HepG2 (cell line): ENCODE measurements around the gene PTCD1. TPM values are rescaled to one million over a fixed set of nuclear protein-coding genes. Genes with fewer than 3 reads are reported as not detected.

Experiments
- ATF7-NPFF ChIP-seq: sonication (generic); formaldehyde crosslinking; IDR thresholded peaks from 2 replicates; pipeline ENCODE4 v1.8.1; 2023; ENCODE audit warnings: mild to moderate bottlenecking, low read depth, missing genetic modification reagents, moderate library complexity
- BORCS8-MEF2B ChIP-seq: sonication (generic); formaldehyde crosslinking; IDR thresholded peaks from 2 replicates; pipeline ENCODE4 v1.8.0; 2022; ENCODE audit warnings: mild to moderate bottlenecking, missing genetic modification reagents
- CHD4 ChIP-seq: fragments of 200-600 bp; sonication (generic); IDR thresholded peaks from 2 replicates; pipeline ENCODE4 v1.7.0; 2017; ENCODE audit warnings: mild to moderate bottlenecking, low read length, borderline replicate concordance
- GTF3A ChIP-seq: sonication (generic); formaldehyde crosslinking; conservative IDR thresholded peaks from 2 replicates; pipeline ENCODE4 v1.4.0; 2020; ENCODE audit warnings: mild to moderate bottlenecking, missing genetic modification reagents
- HMG20A ChIP-seq: IDR thresholded peaks from 2 replicates; pipeline ENCODE4 v1.6.1; 2016; ENCODE audit warnings: borderline replicate concordance
- MAFK ChIP-seq, 2 experiments: IDR thresholded peaks in 1 of 2; conservative IDR thresholded peaks in 1 of 2; 2 replicates each; pipeline ENCODE4 v1.6.1; 2011; ENCODE audit warnings: improper control_type of control experiment in 2 of 2, low read length in 2 of 2
- RFX1 ChIP-seq: fragments of 450-650 bp; IDR thresholded peaks from 2 replicates; pipeline ENCODE4 v1.6.1; 2017
- SIN3B ChIP-seq: fragments of 150-350 bp; IDR thresholded peaks from 2 replicates; pipeline ENCODE4 v1.6.1; 2014; ENCODE audit warnings: low read length
- TBX2 ChIP-seq: sonication (generic); formaldehyde crosslinking; IDR thresholded peaks from 2 replicates; pipeline ENCODE4 v1.5.0; 2020; ENCODE audit warnings: missing genetic modification reagents, mild to moderate bottlenecking, borderline replicate concordance
- ZBTB2 ChIP-seq: sonication (generic); formaldehyde crosslinking; IDR thresholded peaks from 2 replicates; pipeline ENCODE4 v1.8.0; 2022; ENCODE audit warnings: low read depth, missing genetic modification reagents
- ZBTB33 ChIP-seq: sonication (generic); formaldehyde crosslinking; IDR thresholded peaks from 2 replicates; pipeline ENCODE4 v1.4.0; 2020; ENCODE audit warnings: missing genetic modification reagents
- ZFP36L1 ChIP-seq: sonication (generic); formaldehyde crosslinking; IDR thresholded peaks from 2 replicates; pipeline ENCODE4 v1.8.0; 2022; ENCODE audit warnings: mild to moderate bottlenecking, missing genetic modification reagents, moderate library complexity
- ZNF232 ChIP-seq: sonication (generic); formaldehyde crosslinking; IDR thresholded peaks from 2 replicates; pipeline ENCODE4 v1.4.0; 2020; ENCODE audit warnings: missing genetic modification reagents, borderline replicate concordance
- ZNF256 ChIP-seq: sonication (generic); formaldehyde crosslinking; conservative IDR thresholded peaks from 2 replicates; pipeline ENCODE4 v1.4.0; 2020; ENCODE audit warnings: missing genetic modification reagents
- ZNF274 ChIP-seq: sonication (generic); formaldehyde crosslinking; IDR thresholded peaks from 2 replicates; pipeline ENCODE4 v1.5.1; 2020; ENCODE audit warnings: mild to moderate bottlenecking, missing genetic modification reagents
- ZNF34 ChIP-seq: sonication (generic); formaldehyde crosslinking; IDR thresholded peaks from 2 replicates; pipeline ENCODE4 v1.4.0; 2020; ENCODE audit warnings: mild to moderate bottlenecking, missing genetic modification reagents, borderline replicate concordance
- ZNF354B ChIP-seq: sonication (generic); formaldehyde crosslinking; IDR thresholded peaks from 2 replicates; pipeline ENCODE4 v1.8.0; 2022; ENCODE audit warnings: mild to moderate bottlenecking, missing genetic modification reagents
- ZSCAN29 ChIP-seq: sonication (generic); formaldehyde crosslinking; conservative IDR thresholded peaks from 2 replicates; pipeline ENCODE4 v1.4.0; 2020; ENCODE audit warnings: mild to moderate bottlenecking, missing genetic modification reagents
- polyA plus RNA-seq, 8 experiments: library from polyadenylated mRNA; depleted of rRNA in 3 of 8; stranded (reverse) in 7 of 8; unstranded in 1 of 8; fragments of >200 nt; fragmentation: Illumina TruSeq in 4 of 8; extraction: Trizol in 4 of 8; gene quantifications; 2 replicates each; pipeline versions ENCODE4 v1.2.1 to v1.2.3, GENCODE V29; 2011 to 2016; ENCODE audit warnings: low read depth in 4 of 8, missing spikeins in 1 of 8, mixed read lengths in 1 of 8; ENCODE audit not compliant: insufficient read depth in 1 of 8
- total RNA-seq, 5 experiments: library from RNA; depleted of rRNA; stranded (reverse); fragments of >200 nt; fragmentation: Illumina TruSeq; extraction: Trizol; gene quantifications; 2 replicates each; pipeline ENCODE4 v1.2.3, GENCODE V29; 2016; ENCODE audit warnings: low read depth in 1 of 5
- TF ChIP-seq, protein P1 (sequence below): sonication (generic); formaldehyde crosslinking; IDR thresholded peaks from 2 replicates; pipeline ENCODE4 v1.4.0; 2020; ENCODE audit warnings: missing genetic modification reagents, borderline replicate concordance
- TF ChIP-seq, protein P2 (sequence below): IDR thresholded peaks from 2 replicates; pipeline ENCODE4 v1.6.1; 2016; ENCODE audit warnings: mild to moderate bottlenecking

The PTCD1 gene
- total and polyA plus RNA-seq, 2 of the 13 experiments (the other 11 are each of a cell fraction or from before 2014, with no cell fraction given): 3.0 to 8.4 TPM

GRCh38 chr7:99438573-99439480 lies at the start of gene PTCD1, which contains the start of gene CPSF4 (continued):
- TF ChIP-seq ZBTB33 (CRISPR knock-in tag): no peak
- TF ChIP-seq ZNF232 (CRISPR knock-in tag): no peak
- no peak for TF ChIP-seq ZSCAN29 (CRISPR knock-in tag)
- TF ChIP-seq SIN3B: peak; percentile 41; the same call in 1 of the 2 replicates
- TF ChIP-seq RFX1: no peak
- TF ChIP-seq ZNF354B: no peak
- no peak for TF ChIP-seq HMG20A (CRISPR knock-in tag)
- 0 out of 2 replicates have a peak, but pooled peaks have one; percentile 27 for TF ChIP-seq ZFP36L1 (CRISPR knock-in tag)
- no peak for TF ChIP-seq ZNF274 (CRISPR knock-in tag)
- no peak for TF ChIP-seq ZNF34
- peak; percentile 87 for TF ChIP-seq TBX2 (CRISPR knock-in tag)
- TF ChIP-seq ATF7-NPFF (CRISPR knock-in tag): peak; percentile 80; the same call in 1 of the 2 replicates
- 0 out of 2 replicates have a peak, but pooled peaks have one; percentile 55 for TF ChIP-seq GTF3A (CRISPR knock-in tag)
- TF ChIP-seq, protein P1, sequence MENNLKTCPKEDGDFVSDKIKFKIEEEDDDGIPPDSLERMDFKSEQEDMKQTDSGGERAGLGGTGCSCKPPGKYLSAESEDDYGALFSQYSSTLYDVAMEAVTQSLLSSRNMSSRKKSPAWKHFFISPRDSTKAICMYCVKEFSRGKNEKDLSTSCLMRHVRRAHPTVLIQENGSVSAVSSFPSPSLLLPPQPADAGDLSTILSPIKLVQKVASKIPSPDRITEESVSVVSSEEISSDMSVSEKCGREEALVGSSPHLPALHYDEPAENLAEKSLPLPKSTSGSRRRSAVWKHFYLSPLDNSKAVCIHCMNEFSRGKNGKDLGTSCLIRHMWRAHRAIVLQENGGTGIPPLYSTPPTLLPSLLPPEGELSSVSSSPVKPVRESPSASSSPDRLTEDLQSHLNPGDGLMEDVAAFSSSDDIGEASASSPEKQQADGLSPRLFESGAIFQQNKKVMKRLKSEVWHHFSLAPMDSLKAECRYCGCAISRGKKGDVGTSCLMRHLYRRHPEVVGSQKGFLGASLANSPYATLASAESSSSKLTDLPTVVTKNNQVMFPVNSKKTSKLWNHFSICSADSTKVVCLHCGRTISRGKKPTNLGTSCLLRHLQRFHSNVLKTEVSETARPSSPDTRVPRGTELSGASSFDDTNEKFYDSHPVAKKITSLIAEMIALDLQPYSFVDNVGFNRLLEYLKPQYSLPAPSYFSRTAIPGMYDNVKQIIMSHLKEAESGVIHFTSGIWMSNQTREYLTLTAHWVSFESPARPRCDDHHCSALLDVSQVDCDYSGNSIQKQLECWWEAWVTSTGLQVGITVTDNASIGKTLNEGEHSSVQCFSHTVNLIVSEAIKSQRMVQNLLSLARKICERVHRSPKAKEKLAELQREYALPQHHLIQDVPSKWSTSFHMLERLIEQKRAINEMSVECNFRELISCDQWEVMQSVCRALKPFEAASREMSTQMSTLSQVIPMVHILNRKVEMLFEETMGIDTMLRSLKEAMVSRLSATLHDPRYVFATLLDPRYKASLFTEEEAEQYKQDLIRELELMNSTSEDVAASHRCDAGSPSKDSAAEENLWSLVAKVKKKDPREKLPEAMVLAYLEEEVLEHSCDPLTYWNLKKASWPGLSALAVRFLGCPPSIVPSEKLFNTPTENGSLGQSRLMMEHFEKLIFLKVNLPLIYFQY: no peak
- peak; percentile 97 for TF ChIP-seq ZBTB2 (CRISPR knock-in tag)
- TF ChIP-seq, protein P2, sequence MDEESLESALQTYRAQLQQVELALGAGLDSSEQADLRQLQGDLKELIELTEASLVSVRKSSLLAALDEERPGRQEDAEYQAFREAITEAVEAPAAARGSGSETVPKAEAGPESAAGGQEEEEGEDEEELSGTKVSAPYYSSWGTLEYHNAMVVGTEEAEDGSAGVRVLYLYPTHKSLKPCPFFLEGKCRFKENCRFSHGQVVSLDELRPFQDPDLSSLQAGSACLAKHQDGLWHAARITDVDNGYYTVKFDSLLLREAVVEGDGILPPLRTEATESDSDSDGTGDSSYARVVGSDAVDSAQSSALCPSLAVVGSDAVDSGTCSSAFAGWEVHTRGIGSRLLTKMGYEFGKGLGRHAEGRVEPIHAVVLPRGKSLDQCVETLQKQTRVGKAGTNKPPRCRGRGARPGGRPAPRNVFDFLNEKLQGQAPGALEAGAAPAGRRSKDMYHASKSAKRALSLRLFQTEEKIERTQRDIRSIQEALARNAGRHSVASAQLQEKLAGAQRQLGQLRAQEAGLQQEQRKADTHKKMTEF (CRISPR knock-in tag): peak; percentile 91
- TF ChIP-seq MAFK (conservative IDR thresholded peaks at IDR 0.05 in 1 of 2, IDR thresholded peaks at IDR 0.05 in 1 of 2; ENCODE audit: low read length in 2 of 2): peak in 1 of 2 experiments; percentile 20; a peak in 1 of 4 replicates
- no peak for TF ChIP-seq CHD4
- peak; percentile 85; the same call in 1 of the 2 replicates for TF ChIP-seq BORCS8-MEF2B (CRISPR knock-in tag)
- TF ChIP-seq ZNF256: no peak; the same call in 1 of the 2 replicates
